AG20443 (cell line): ENCODE measurements around the gene RING1.
A peak's percentile ranks its signal among the peaks of the same experiment; 100 is the strongest.

Experiments
- DNase-seq: peaks from one replicate; pipeline ENCODE4 v3.0.0; 2012; ENCODE audit warnings: low spot score, mixed read lengths

Gene RING1

DNA sequence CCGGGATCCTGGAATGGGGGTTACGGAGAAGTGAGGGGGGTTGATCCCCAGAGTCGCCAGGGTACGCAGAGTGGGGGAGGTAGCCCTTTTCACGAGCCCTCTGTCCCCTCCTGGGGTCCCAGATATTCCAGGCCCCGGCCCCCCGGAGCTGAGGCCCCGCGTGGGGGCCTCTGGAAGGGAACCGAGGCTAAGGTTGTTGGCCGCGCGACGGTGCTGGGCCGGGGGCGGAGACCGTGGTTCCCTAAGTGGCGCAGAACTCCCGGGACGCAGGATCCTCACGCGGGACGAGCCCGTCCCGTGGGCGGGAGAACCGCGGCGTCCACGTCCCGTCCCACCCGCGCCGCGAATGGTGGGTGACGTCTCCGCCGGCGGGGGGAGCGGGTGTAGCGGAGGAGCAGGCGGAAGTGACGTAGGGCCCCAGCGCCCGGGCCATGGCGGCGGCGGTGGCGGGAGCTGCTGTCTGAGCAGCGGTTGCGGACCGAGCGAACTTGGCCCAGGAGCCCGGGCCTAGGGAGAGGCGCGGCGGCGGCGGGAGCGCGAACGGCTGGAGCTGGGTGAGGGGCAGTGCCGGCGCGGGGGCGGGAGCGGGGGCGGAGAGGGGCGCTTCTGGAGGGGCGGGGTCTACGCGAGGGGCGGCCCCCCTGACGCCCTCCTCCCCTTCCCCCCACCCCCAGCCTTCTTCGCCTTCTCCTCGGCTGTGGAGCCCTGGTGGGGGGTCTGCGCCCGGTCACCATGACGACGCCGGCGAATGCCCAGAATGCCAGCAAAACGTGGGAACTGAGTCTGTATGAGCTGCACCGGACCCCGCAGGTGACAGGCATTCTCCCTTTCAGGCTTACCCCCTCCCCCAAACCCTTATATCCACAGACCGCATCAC, at the start of gene RING1:
Gene RING1 (plus strand): TSS at position 410 of the 877 bp plus-strand sequence. CDS start 323 bp downstream, at position 733.
- DNase-seq: peak; percentile 97

DNA sequence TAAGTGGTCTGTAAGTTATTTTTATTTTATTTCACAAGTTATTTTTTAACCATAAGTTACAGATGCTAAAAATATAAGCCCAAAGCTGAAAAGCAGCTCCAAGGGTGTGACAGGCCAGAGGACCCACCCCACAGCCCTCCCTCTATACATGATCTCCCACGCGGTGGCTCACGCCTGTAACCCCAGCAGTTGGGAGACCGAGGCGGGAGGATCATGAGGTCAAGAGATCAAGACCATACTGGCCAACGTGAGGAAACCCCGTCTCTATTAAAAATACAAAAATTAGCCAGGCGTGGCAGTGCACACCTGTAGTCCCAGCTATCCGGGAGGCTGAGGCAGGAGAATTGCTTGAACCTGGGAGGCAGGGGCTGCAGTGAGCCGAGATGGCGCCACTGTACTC, 48.2 kb upstream of the RING1 start:
- no peak for DNase-seq

DNA sequence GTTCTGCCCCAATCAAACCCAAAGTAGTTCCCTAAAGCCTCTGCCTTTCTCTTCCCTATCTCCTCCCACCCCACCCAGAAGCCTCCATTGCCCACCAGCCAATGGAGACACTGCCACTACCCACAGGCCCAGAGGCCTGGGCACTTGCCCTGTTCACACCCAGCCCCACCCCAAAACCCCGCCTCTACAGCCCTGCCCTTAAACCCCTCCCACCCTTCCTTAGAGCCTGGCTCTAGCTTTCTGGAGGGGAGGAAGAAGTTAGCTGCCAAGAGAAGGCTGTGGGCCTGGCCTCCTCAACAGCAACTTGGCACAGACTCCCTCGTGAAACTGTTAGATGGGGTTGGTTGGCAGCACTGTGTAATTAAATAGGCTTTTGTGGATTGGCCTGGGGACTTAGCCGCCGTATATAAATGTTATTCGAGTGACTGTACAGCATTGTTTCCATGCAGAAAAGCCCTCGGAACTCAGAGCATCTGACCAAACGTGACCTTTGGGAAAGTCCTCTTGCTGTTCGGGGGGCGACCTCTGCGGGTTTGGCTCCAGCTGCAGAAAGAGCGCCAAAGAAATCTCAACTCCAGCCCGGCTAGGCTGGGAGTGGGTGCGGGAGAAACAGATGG, 47.5 kb upstream of the RING1 start:
- peak; percentile 90 for DNase-seq

DNA sequence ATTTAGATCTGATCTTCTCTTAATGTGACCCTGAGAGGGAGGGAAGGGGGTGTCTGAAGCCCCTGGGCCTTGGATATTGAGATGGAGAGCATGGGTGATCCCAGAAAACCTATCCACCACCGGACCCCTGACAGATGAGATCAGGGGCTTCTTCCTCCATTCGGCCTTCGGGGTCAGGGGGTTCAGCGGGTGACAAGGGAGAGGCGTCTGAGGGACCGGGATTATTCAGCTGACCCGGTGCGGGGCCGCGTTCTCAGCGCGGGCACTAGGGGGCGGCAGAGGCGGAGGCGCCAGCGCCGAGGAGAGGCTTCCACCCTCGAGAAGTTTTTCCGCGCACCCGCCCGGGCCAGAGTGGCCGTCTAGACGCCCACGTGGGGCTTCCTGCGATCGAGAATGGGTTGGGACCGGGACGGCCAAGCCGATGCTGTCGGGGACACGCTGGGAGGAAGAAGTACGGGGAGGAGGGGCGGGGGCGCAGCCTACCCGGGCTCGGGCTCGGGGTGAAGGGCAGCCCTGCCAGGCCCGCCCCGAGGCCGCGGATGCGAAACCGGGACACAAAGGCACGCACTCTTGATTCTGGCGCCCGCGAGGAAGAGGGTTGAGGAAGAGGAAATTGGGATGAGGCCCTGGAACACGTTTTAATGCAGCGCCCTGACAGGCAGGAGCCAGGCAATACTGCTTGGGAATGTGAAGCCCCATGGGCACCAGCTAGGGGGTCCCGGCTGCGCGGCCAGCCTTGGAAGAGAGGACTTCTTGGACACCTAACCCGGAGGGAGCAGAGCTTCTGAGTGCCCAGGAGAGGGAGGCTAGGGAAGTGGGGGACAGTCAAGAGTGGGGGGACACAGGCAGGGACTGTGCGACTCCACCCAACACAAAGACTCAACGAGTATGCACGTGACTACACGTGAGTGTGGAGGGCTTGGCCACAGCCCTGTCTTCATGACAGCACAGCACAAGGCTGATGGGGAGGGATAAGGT, 46.7 kb upstream of the RING1 start:
- DNase-seq: peak; percentile 94

DNA sequence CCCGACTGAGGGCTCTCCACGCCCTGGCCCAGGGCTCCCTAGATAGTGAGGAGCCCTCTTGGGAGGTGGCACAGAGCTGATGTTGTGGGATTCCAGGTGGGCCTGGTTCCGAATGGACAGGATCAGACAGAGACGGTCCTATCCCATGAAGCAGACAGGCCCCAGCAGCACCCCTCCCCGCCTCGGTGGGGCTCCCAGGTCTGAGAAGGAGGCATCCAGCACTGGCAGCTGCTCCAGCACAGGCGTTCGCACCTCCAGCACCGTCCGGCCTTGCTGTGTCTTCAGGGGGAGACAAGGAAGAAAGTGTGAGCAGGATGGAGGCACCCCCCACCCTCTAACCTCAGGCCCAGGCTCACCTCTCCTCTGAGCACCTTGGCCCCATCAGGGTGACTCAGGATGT, 44.8 kb upstream of the RING1 start:
- no peak for DNase-seq

DNA sequence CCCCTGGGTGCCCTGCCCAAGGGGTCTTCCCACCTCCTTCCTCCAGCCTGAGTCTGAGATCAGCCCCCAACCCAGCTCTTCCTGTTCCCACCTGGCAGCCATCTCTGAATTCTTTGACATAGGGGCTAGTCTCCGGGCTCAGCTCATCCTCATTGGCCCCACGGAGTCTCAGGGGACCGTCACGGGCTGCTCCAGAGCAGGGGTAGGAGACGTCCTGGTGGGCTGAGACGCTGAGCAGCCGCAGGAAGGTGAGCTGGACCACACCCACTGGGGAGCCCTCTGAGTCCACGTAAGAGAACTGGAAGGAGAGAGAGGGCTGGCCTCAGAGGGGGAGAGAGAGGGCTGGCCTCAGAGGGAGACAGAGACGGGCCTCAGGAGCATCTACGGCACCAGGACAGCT, 44.1 kb upstream of the RING1 start:
- DNase-seq: no peak

DNA sequence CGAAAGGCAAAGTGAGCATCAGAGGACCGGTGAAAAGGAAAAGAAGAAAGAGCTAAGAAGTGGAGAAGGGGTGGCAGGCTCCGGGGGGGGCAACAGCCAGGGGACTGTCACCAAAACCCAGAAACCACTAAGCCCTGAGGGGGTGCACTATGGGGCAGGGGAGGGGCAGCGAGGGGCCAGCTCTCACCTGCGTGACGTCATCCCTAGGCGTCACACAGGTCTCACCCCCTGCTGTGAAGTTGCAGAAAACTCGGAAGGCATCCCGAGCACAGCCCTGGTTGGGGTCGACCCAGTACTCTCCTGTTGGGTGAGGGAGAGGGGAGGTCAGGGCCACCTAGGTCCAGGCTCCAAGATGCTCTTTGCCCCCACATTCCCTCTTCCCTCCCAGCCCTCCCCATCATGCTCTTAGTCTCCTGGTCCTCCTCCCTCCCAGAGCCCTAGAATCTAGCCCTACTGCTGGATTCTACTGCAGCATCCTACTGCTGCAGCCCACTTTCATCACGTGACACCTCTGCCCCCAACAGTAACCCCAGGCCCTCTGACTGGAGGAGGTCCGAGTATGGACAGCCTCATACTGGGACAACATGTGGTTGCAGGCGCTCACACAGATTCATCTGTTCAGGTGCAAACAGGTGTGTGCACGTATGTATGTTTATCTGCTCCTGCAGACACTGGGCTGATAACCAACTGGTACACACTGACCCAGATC, 43.5 kb upstream of the RING1 start:
- DNase-seq: no peak

DNA sequence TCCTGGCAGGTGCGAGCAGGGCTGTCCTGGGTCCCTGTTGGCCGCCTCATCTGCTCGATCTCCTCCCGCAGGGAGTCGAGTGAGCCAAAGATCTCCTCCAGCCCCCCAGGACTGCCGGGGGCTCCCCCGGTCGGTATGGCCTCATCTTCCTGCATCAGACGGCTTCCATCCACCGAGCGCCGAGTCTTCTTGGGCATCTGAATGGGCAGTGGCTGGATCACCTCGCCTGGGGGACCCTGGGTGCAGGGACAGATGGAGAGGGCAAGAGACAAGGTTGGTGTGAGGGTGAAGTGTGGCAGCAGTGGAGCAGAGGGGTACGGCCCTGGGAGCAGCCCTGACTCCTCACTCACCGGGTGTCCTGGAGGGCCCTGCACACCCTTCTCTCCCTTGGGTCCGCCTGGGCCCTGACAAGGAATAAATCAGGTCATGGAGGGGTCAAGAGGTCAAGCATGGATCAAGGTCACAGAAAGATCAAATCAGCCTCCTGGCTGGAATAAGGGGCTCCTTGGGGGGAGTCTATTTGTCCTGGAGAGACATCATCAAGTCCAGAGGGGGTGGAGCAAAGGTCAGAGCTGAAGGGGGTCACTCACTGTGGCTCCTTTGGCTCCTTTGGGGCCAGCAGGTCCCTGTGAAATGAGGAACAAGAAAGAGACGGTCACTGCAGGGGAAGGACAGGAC, 42.6 kb upstream of the RING1 start:
- no peak for DNase-seq

DNA sequence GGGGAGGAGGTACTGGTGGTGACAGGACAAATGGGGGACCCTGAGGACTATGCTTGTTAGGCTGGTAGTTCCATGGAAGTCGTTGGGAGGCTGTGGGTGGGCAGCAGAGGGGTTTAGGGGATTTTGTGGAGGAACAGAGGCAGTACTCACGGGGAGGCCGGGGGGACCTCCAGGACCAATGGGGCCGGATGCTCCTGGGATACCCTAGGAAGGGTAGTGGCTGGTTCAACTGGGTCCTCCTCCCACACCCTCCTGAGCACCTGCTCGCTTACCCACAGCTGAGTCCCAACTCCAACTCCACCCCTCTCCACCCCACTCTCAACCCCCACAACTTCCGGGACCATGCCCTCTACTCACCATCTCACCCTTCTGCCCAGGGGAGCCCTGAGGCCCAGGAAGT, 41.9 kb upstream of the RING1 start:
- no peak for DNase-seq

DNA sequence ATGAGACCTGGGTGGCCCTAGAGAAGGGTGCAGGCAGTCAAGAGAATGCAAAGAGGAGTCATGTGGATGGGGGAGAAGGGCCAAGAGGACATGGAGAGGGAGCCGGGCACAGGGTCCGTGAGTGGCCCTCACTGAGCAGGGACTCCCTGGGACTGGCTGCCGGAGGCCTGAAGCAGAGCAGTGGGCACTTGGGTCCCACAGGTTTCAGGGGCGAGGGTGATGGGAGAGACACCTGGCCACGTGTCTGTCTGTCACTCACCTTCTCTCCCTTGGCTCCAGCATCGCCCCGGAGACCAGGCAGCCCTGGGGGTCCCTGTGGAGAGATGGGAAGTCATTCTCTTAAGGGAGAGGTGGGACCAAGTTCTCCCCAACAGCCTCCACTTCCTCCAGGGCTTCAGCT, 41.5 kb upstream of the RING1 start:
- DNase-seq: no peak

DNA sequence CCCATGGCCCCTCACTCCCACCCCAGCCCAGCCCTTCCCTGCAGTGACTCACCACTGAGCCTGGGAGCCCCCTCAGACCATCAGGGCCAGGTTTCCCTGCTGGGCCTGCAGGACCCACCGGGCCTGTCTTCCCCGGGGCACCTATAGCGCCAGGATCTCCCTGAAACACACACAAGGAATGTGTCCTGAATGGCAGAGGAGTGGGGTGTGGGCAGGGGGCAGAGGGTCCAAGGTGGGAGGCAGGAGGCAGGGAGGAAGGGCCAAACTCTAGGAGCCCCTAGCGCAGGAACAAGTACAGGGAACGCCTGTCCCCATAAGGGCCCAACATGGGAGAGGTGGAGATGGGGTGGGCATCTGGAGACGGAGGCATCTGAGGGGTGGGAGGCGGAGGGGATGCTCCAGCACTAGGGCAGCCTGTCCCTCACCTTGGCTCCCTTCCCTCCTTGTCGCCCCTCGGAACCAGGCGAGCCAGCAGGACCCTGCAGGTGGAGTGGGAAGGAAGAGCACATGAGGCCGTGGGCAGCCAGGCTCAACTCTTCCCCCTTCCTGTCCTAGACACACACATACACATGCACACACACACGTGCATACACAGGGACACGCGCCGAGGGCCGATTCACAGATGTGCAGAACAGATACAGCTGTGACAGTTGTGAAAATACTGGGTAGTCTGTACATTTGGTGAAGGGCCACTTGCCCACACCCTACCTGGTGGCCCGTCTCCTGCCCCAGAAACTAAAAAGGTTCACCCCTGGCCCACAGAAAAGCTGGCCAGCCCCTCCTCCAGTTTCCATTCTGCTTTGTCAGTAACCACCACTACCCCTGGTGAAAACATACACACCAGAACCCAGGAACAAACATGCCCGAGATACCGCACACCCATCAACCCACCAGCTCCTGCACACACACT, 40.7 kb upstream of the RING1 start:
- no peak for DNase-seq

DNA sequence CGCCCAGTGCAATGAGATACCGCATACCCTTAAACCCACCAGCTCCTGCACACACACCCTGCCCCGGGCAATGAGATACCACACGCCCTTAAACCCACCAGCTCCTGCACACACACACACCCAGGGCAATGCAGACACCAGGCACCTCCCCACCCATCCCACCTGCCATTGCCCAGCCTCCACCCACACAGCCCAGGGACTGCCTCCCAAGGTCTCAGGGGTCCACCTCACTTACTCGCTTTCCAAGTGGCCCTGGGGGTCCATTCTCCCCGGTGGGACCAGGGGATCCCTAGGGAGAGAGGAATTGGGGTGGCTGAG, 40.1 kb upstream of the RING1 start:
- no peak for DNase-seq

DNA sequence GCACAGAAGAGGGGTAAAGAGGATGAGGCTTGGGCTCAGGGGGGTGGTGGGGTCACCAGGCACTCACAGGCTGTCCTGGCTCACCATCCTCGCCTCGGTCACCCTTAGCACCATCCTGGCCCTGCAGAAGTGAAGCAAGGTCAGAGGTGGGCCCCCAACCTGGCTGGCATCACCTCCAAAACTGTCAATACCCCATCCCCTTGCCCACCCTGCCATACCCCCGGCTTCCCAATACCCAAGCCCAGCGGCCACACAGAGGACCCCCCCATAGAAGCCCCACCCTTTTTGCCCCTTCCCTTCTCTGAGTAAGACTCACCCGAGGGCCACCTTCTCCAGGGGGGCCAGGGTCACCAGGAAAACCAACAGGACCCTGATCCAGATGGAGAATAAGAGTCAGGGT, 39.7 kb upstream of the RING1 start:
- no peak for DNase-seq

DNA sequence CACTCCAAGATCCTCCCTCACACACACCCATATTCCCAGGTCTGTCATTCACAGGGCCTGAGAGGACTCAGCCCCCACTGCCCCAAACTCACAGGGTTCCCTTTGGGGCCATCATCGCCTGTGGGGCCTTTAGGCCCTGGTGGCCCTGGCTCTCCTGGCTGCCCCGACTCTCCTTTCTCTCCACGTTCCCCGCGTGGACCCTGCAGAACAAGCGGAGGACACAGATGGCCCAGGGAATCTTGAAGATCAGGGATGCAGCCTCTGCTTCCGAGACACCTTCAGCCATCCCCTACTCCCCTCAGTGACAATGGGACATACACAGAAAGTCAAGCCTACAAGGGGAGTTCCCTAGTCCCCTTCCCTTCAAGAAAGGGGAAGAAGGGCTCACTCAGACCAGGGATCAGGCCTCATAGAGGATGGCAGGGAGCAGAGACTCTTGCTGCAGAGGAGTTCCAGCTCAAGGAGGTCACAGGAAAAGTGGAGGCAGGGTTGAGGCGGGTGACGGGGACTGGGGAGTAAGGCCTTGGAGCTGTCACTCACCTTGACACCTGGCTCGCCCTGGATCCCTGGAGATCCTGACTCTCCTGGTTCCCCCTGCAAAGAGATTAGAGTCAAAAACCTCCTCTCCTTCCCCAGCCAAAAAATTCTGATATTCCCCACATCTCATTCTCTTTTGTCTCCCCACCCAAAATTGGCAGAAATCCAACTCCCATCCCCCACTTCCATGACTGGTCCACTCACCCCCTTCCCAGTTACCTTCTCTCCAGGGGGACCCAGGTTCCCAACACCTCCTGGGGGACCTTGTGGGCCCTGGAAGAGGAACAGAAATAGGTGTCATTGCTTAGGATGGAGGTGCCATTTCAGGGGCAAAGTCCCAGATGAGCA, 38.8 kb upstream of the RING1 start:
- no peak for DNase-seq

DNA sequence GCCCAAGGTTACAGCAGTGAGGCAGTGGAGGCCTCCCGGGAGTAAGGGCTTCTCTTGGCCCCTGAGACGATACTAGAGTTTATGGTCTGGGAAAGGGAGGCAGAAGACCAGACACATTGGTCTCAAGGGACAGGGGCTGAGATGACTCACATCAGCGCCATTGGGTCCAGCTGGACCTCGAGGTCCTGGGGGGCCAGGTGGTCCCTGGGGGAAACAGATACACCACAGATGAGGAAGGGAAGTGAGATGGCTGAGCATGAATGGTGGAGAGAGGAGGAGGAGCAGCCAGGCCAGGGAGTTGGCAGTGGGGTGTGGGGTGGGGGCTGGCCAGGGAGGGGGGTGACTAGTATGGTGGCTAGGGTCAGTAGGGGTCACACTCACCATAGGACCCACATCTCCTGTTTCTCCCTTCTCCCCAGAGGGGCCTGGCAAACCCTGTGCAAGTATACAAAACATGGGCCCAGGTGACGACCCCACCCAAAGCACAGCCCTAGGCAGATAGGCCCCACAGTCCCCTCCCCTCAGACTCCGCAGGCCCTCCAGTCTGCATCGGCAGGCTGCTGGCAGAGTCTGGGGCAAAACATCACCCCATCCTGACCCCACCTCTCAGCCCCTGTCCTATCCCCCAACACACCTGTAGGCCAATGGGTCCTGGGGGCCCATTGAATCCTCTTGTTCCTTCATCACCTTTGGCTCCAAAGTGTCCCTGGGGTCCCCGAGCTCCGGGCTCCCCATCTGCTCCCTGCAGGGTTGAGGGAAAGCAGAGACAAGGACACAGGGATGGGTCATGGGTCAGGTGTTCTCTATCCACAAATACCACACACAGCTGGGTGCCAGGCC, 37.9 kb upstream of the RING1 start:
- no peak for DNase-seq

DNA sequence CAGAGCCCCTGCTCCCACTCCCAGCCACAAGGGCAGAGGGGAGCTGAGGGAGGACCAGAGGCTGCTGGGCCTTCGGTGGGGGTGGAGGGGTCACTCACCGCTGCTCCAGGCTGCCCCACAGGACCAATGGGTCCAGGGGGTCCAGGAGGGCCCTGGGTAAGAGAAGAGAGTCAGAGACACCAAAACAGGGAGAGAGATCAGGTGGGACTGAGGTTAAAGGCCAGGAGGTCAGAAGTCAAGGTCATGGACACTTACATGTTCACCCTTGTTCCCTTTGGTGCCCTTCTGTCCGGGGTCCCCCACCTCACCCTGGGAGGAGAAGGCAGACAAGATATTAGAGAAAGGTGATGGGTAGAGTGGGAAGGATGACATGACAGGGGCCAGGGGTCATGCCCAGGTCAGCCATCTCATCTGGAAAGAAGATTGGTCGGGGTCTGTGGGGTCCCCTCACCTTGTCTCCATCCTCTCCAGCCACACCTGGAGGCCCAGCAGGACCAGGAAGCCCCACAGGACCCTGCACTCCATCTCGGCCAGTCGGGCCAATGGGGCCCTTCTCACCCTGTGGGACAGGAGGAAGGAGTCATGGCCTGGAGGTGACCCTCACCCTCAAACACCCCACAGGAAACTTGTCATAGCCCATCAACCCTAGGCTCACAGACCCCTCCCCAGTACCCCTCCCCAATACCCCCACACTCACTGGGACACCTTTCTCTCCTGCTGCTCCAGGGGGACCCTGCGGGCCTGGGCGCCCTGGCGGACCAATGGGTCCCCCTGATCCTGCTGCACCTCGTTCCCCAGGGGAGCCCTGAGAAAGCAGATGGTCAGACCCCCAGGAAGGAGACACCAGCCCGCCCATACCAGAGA, 37.1 kb upstream of the RING1 start:
- DNase-seq: no peak
